HUES48 (cell line): Measurements from ENCODE around the gene MAN2B2.
"Not testable (repeated sequence)": the region's sequence is repeated elsewhere in the genome, so short reads cannot be mapped to it uniquely, and the experiment has no call there.

Experiments
- H3K27ac ChIP-seq: one replicate; pipeline ENCODE4 v1.7.0; 2013; ENCODE audit warnings: low read depth, low read length, inconsistent platforms
- H3K27me3 ChIP-seq: 2 replicates; pipeline ENCODE4 v1.6.1; 2013; ENCODE audit warnings: mild to moderate bottlenecking, low read length; ENCODE audit not compliant: control insufficient read depth, insufficient read depth
- H3K36me3 ChIP-seq: 2 replicates; pipeline ENCODE4 v1.6.1; 2013; ENCODE audit warnings: low read length; ENCODE audit not compliant: control insufficient read depth, insufficient read depth
- H3K4me1 ChIP-seq: 2 replicates; pipeline ENCODE4 v1.6.1; 2013; ENCODE audit warnings: mild to moderate bottlenecking, low read length; ENCODE audit not compliant: control insufficient read depth, insufficient read depth
- H3K4me3 ChIP-seq: 2 replicates; pipeline ENCODE4 v1.5.1; 2013; ENCODE audit warnings: mild to moderate bottlenecking, low read depth, low read length
- H3K9ac ChIP-seq: 2 replicates; pipeline ENCODE4 v1.6.1; 2013; ENCODE audit warnings: mild to moderate bottlenecking, low read depth, low read length, moderate library complexity
- H3K9me3 ChIP-seq: 2 replicates; pipeline ENCODE4 v1.6.1; 2013; ENCODE audit warnings: low read length; ENCODE audit not compliant: control insufficient read depth, insufficient read depth

Gene MAN2B2

GRCh38 chr4:6662591-6662990 lies 87.6 kb downstream of the MAN2B2 start:
- H3K9me3 ChIP-seq, result no peaks in the 10 kb centered on the region
- H3K27ac ChIP-seq, result no peak overlapping the region
- H3K27me3 ChIP-seq, result peaks cover 64% of the 10 kb centered on the region
- H3K9ac ChIP-seq, result no peak overlapping the region
- H3K36me3 ChIP-seq, result no peaks in the 10 kb centered on the region
- H3K4me3 ChIP-seq, result no peak overlapping the region
- peaks cover 9% of the 10 kb centered on the region; the same call in 1 of the 2 replicates for H3K4me1 ChIP-seq

- H3K27me3 ChIP-seq, result peaks cover 56% of the 10 kb centered on the region
- H3K27ac ChIP-seq, result no peak overlapping the region
- no peak overlapping the region for H3K9ac ChIP-seq
- peak overlapping the region; percentile 29; the same call in 1 of the 2 replicates for H3K4me3 ChIP-seq
- H3K36me3 ChIP-seq, result no peaks in the 10 kb centered on the region
- H3K4me1 ChIP-seq, result no peaks in the 10 kb centered on the region
- no peaks in the 10 kb centered on the region for H3K9me3 ChIP-seq
Observed at GRCh38 chr4:6663596-6664393, 88.8 kb downstream of the MAN2B2 start.

GRCh38 chr4:6665320-6665654 lies 90.3 kb downstream of the MAN2B2 start:
- no peaks in the 10 kb centered on the region for H3K36me3 ChIP-seq
- H3K27ac ChIP-seq, result no peak overlapping the region
- no peak overlapping the region for H3K4me3 ChIP-seq
- H3K4me1 ChIP-seq, result no peaks in the 10 kb centered on the region
- peaks cover 41% of the 10 kb centered on the region for H3K27me3 ChIP-seq
- no peak overlapping the region for H3K9ac ChIP-seq
- no peaks in the 10 kb centered on the region for H3K9me3 ChIP-seq

GRCh38 chr4:6668391-6668790 lies 93.4 kb downstream of the MAN2B2 start:
- Histone ChIP-seq H3K36me3 (no peaks in the 10 kb centered on the region; the same call in 1 of the 2 replicates), H3K27me3 (peaks cover 15% of the 10 kb centered on the region), H3K9me3 (no peaks in the 10 kb centered on the region), H3K9ac (no peak overlapping the region), H3K4me1 (no peaks in the 10 kb centered on the region), H3K27ac (no peak overlapping the region), H3K4me3 (no peak overlapping the region)

GRCh38 chr4:6671648-6672047 lies 96.7 kb downstream of the MAN2B2 start:
- Histone ChIP-seq H3K9ac (no peak overlapping the region), H3K36me3 (peaks cover 17% of the 10 kb centered on the region), H3K4me1 (peaks cover 10% of the 10 kb centered on the region)

GRCh38 chr4:6672131-6672530 lies 97.1 kb downstream of the MAN2B2 start:
- Histone ChIP-seq H3K27me3 (no peaks in the 10 kb centered on the region), H3K4me3 (no peak overlapping the region), H3K9me3 (no peaks in the 10 kb centered on the region), H3K9ac (no peak overlapping the region), H3K36me3 (peaks cover 22% of the 10 kb centered on the region), H3K4me1 (peaks cover 14% of the 10 kb centered on the region), H3K27ac (no peak overlapping the region)

More at GRCh38 chr4:6671648-6672047, 96.7 kb downstream of the MAN2B2 start:
- Histone ChIP-seq H3K9me3 (no peaks in the 10 kb centered on the region), H3K27me3 (no peaks in the 10 kb centered on the region), H3K27ac (no peak overlapping the region), H3K4me3 (no peak overlapping the region)

- not testable (repeated sequence) for H3K9me3 ChIP-seq, H3K27ac ChIP-seq, H3K4me3 ChIP-seq, H3K27me3 ChIP-seq, H3K9ac ChIP-seq
- peaks cover 27% of the 10 kb centered on the region for H3K36me3 ChIP-seq
- H3K4me1 ChIP-seq, result peaks cover 15% of the 10 kb centered on the region
Observed at GRCh38 chr4:6672541-6673190, 97.7 kb downstream of the MAN2B2 start.
